Measurements from ENCODE around the gene TMEM121. TPM values are rescaled to one million over a fixed set of nuclear protein-coding genes. Genes with fewer than 3 reads are reported as not detected.
"Not testable (repeated sequence)": the region's sequence is repeated elsewhere in the genome, so short reads cannot be mapped to it uniquely, and the experiment has no call there.

The TMEM121 gene
- total RNA-seq, 1 experiment from 2014 or later, result 1.0 TPM

- ChIA-PET CTCF (no interaction called here), POLR2A (ENCODE audit: unreplicated experiment) (no interaction called here)
- H3K79me2 ChIP-seq (ENCODE audit: low read depth), result no peaks in the 10 kb centered on the region
- no peak overlapping the region for H3K4me2 ChIP-seq
- intact Hi-C loops (cut with micrococcal nuclease; ENCODE audit: unreplicated experiment), result loop anchor here (10.0 kb wide), 1 partner anchor 616 kb away; no protein-coding TSS in a partner anchor
- no peaks in the 10 kb centered on the region for H4K20me1 ChIP-seq (ENCODE audit: insufficient read depth)
- no peaks in the 10 kb centered on the region for H3K36me3 ChIP-seq (ENCODE audit: low read depth)
- H3K27me3 ChIP-seq (ENCODE audit: insufficient read depth, low read depth), result peaks cover 95% of the 10 kb centered on the region
- H3F3A ChIP-seq (ENCODE audit: insufficient read depth, low read depth), result no peaks in the 10 kb centered on the region
- no peak overlapping the region for H2AFZ ChIP-seq
- H3K27ac ChIP-seq, result no peak overlapping the region
- no peaks in the 10 kb centered on the region for H3K4me1 ChIP-seq (replicated peaks; ENCODE audit: insufficient read depth)
- DNase-seq, result no peak
- no TSS peak for BruUV-seq (replicated peaks)
- H3K4me3 ChIP-seq, result no peak overlapping the region
- H3K9me3 ChIP-seq (ENCODE audit: insufficient read depth, low read depth), result no peaks in the 10 kb centered on the region
- TF ChIP-seq EZH2 (IDR thresholded peaks at IDR 0.05; ENCODE audit: low read depth) (no peak), CTCF (conservative IDR thresholded peaks at IDR 0.05) (no peak)
- H3K9me2 ChIP-seq (ENCODE audit: insufficient read depth), result no peaks in the 10 kb centered on the region
Observed at GRCh38 chr14:105538481-105539049, 12.2 kb downstream of the TMEM121 start.

GRCh38 chr14:105540811-105541210, 14.4 kb downstream of the TMEM121 start:
- CTCF ChIA-PET, result no interaction called here
- Histone ChIP-seq H3K36me3 (ENCODE audit: low read depth) (no peaks in the 10 kb centered on the region), H3K9me2 (ENCODE audit: insufficient read depth) (no peaks in the 10 kb centered on the region), H2AFZ (no peak overlapping the region), H4K20me1 (ENCODE audit: insufficient read depth) (no peaks in the 10 kb centered on the region), H3F3A (ENCODE audit: insufficient read depth, low read depth) (no peaks in the 10 kb centered on the region), H3K79me2 (ENCODE audit: low read depth) (no peaks in the 10 kb centered on the region), H3K9me3 (ENCODE audit: insufficient read depth, low read depth) (no peaks in the 10 kb centered on the region), H3K4me3 (no peak overlapping the region), H3K27me3 (ENCODE audit: insufficient read depth, low read depth) (peaks cover 89% of the 10 kb centered on the region), H3K4me2 (no peak overlapping the region), H3K4me1 (replicated peaks; ENCODE audit: insufficient read depth) (no peaks in the 10 kb centered on the region), H3K27ac (no peak overlapping the region)
- intact Hi-C loops (cut with micrococcal nuclease; ENCODE audit: unreplicated experiment), result no loop called here
- POLR2A ChIA-PET (ENCODE audit: unreplicated experiment), result no interaction called here
- DNase-seq, result no peak
- BruUV-seq (replicated peaks), result no TSS peak
- no peak for TF ChIP-seq EZH2 (IDR thresholded peaks at IDR 0.05; ENCODE audit: low read depth)
- TF ChIP-seq CTCF (conservative IDR thresholded peaks at IDR 0.05), result no peak

- Histone ChIP-seq H3K79me2 (ENCODE audit: low read depth) (no peaks in the 10 kb centered on the region), H3F3A (ENCODE audit: insufficient read depth, low read depth) (no peaks in the 10 kb centered on the region), H3K4me2 (no peak overlapping the region), H3K9me3 (ENCODE audit: insufficient read depth, low read depth) (no peaks in the 10 kb centered on the region), H3K36me3 (ENCODE audit: low read depth) (no peaks in the 10 kb centered on the region), H3K27me3 (ENCODE audit: insufficient read depth, low read depth) (peaks cover 84% of the 10 kb centered on the region), H4K20me1 (ENCODE audit: insufficient read depth) (no peaks in the 10 kb centered on the region), H3K4me3 (no peak overlapping the region), H3K4me1 (replicated peaks; ENCODE audit: insufficient read depth) (no peaks in the 10 kb centered on the region), H3K9me2 (ENCODE audit: insufficient read depth) (no peaks in the 10 kb centered on the region), H2AFZ (no peak overlapping the region), H3K27ac (no peak overlapping the region)
- TF ChIP-seq EZH2 (IDR thresholded peaks at IDR 0.05; ENCODE audit: low read depth), result no peak
- TF ChIP-seq CTCF (conservative IDR thresholded peaks at IDR 0.05), result no peak
- intact Hi-C loops (cut with micrococcal nuclease; ENCODE audit: unreplicated experiment), result no loop called here
- DNase-seq, result no peak
- no TSS peak for BruUV-seq (replicated peaks)
- ChIA-PET POLR2A (ENCODE audit: unreplicated experiment) (no interaction called here), CTCF (no interaction called here)
Observed at GRCh38 chr14:105541218-105541875, 15.0 kb downstream of the TMEM121 start.

- H3K4me1 ChIP-seq (replicated peaks; ENCODE audit: insufficient read depth); H3K79me2 ChIP-seq (ENCODE audit: low read depth); H3K9me2 ChIP-seq (ENCODE audit: insufficient read depth); H3K36me3 ChIP-seq (ENCODE audit: low read depth); H3K4me3 ChIP-seq; CTCF ChIA-PET; BruUV-seq (replicated peaks); H3K9me3 ChIP-seq (ENCODE audit: insufficient read depth, low read depth); DNase-seq; POLR2A ChIA-PET (ENCODE audit: unreplicated experiment); intact Hi-C loops (cut with micrococcal nuclease; ENCODE audit: unreplicated experiment); H3F3A ChIP-seq (ENCODE audit: insufficient read depth, low read depth); H3K27ac ChIP-seq; H2AFZ ChIP-seq; H4K20me1 ChIP-seq (ENCODE audit: insufficient read depth): not testable (repeated sequence)
- Histone ChIP-seq H3K4me2 (peak overlapping the region; percentile 38; the same call in 1 of the 2 replicates), H3K27me3 (ENCODE audit: insufficient read depth, low read depth) (peaks cover 61% of the 10 kb centered on the region)
Observed at GRCh38 chr14:105545676-105546075, 19.3 kb downstream of the TMEM121 start.

- intact Hi-C loops (cut with micrococcal nuclease; ENCODE audit: unreplicated experiment), result not testable (repeated sequence)
Observed at GRCh38 chr14:105546410-105546809, 20.0 kb downstream of the TMEM121 start.

More at GRCh38 chr14:105546410-105546809, 20.0 kb downstream of the TMEM121 start:
- H3K4me2 ChIP-seq; H3K9me3 ChIP-seq (ENCODE audit: insufficient read depth, low read depth); H3K4me1 ChIP-seq (replicated peaks; ENCODE audit: insufficient read depth); H3K79me2 ChIP-seq (ENCODE audit: low read depth); H3K36me3 ChIP-seq (ENCODE audit: low read depth); H2AFZ ChIP-seq; H4K20me1 ChIP-seq (ENCODE audit: insufficient read depth); H3K9me2 ChIP-seq (ENCODE audit: insufficient read depth); CTCF ChIA-PET; H3F3A ChIP-seq (ENCODE audit: insufficient read depth, low read depth); H3K27ac ChIP-seq; BruUV-seq (replicated peaks); DNase-seq; POLR2A ChIA-PET (ENCODE audit: unreplicated experiment); H3K4me3 ChIP-seq: not testable (repeated sequence)
- H3K27me3 ChIP-seq (ENCODE audit: insufficient read depth, low read depth), result peaks cover 61% of the 10 kb centered on the region
